Measurements from ENCODE around the gene SLC18A2. TPM values are rescaled to one million over a fixed set of nuclear protein-coding genes. Genes with fewer than 3 reads are reported as not detected.

The SLC18A2 gene
- total and polyA plus RNA-seq, 2 of the 8 experiments (the other 6 are each of a cell fraction or from before 2014, with no cell fraction given): 6.5 to 7.0 TPM

DNA sequence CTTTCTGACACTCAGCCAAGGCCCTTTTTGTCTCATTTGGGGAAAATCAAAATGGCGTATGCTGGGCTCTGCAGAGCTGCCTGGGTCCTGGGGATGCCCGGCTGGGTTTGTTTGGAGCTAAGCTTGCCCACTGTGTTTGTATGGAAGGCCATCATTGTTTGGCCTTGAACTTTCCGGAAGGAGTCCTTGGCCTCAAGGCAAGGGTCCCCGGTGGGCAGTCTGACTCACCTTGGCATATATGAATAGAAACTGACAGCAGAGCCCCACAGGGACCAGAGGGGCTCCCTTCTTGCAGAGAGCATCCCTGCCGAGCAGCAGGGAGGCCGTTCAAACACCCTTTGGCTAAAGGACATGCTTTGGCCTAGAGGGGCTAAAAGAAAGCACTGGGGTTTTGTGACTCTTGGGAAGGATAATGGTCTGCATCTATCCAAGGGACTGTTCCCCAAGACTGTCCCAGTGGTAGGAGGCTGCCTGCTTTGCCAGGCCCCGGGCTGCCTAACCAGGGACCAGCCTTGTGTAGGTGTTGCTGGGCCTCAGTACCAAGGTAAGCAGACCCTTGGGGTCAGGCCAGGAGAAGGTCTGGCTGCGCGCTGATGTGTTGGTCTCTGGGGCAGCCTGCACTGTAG is 15.0 kb downstream of the SLC18A2 start:
- Histone ChIP-seq H3K4ac (replicated peaks; ENCODE audit: insufficient read length, low read depth, low read length) (no peak overlapping the region), H3K18ac (ENCODE audit: extremely low read depth, low read length) (no peak overlapping the region), H3K56ac (replicated peaks; ENCODE audit: insufficient read length, low read depth, low read length) (no peak overlapping the region), H4K8ac (ENCODE audit: extremely low read depth, insufficient read depth, low read length) (no peak overlapping the region), H3K36me3 (ENCODE audit: control insufficient read depth in 2 of 4, insufficient read depth in 4 of 4, low read length in 3 of 4) (no peaks in the 10 kb centered on the region), H2BK20ac (ENCODE audit: low read length) (no peak overlapping the region), H3K27me3 (replicated peaks in 1 of 4; ENCODE audit: control insufficient read depth in 3 of 4, extremely low read depth in 1 of 4, insufficient read depth in 3 of 4, low read length in 3 of 4) (no peaks in the 10 kb centered on the region), H2AK5ac (ENCODE audit: low read depth, low read length) (no peak overlapping the region), H3K79me1 (ENCODE audit: low read depth, low read length) (no peaks in the 10 kb centered on the region), H3K9ac (replicated peaks in 1 of 4; ENCODE audit: extremely low read depth in 1 of 4, low read depth in 3 of 4, low read length in 3 of 4) (no peak overlapping the region), H3K9me3 (ENCODE audit: insufficient read depth in 2 of 2, low read depth in 1 of 2, low read length in 1 of 2) (no peaks in the 10 kb centered on the region), H3K4me3 (ENCODE audit: extremely low read depth in 1 of 4, insufficient read depth in 2 of 4, low read depth in 3 of 4, low read length in 4 of 4) (no peak overlapping the region), H3K23ac (ENCODE audit: insufficient read length) (no peak overlapping the region), H3K14ac (ENCODE audit: insufficient read length) (no peak overlapping the region), H3K23me2 (ENCODE audit: low read depth, low read length) (no peaks in the 10 kb centered on the region), H2BK12ac (ENCODE audit: low read depth, low read length) (no peak overlapping the region), H3K4me1 (replicated peaks in 1 of 4; ENCODE audit: control insufficient read depth in 3 of 4, insufficient read depth in 4 of 4, low read length in 3 of 4) (peaks cover 0 to 13% (median 8%) of the 10 kb centered on the region in 4 experiments; a peak in 6 of 7 replicates), H3K27ac (ENCODE audit: low read depth, low read length) (no peak overlapping the region), H4K20me1 (replicated peaks in 1 of 2; ENCODE audit: control insufficient read depth in 1 of 2, insufficient read depth in 2 of 2, low read length in 2 of 2) (no peaks in the 10 kb centered on the region), H2BK120ac (replicated peaks; ENCODE audit: low read depth, low read length) (no peak overlapping the region), H2BK15ac (ENCODE audit: low read length) (no peak overlapping the region), H4K5ac (ENCODE audit: insufficient read length, low read depth, low read length) (no peak overlapping the region), H3K4me2 (ENCODE audit: insufficient read depth in 1 of 2, low read depth in 2 of 2, low read length in 2 of 2) (no peak overlapping the region), H2AFZ (ENCODE audit: low read length) (no peak overlapping the region), H3K79me2 (ENCODE audit: control insufficient read depth in 1 of 2, insufficient read depth in 2 of 2, low read length in 2 of 2) (no peaks in the 10 kb centered on the region), H2BK5ac (ENCODE audit: low read depth, low read length) (no peak overlapping the region), H4K91ac (replicated peaks; ENCODE audit: insufficient read length, low read length) (no peak overlapping the region)
- CTCF ChIA-PET (ENCODE audit: partially characterized antibody): no interaction called here
- DNase-seq (ENCODE audit: low read depth in 1 of 2, low spot score in 2 of 2) (no peak), FAIRE-seq (no peak)
- POLR2A ChIA-PET (ENCODE audit: partially characterized antibody): no interaction called here
- WGBS, 2 experiments (ENCODE audit: extremely low coverage in 1 of 2, insufficient coverage in 1 of 2, insufficient read length in 1 of 2, insufficient replicate concordance in 2 of 2, low coverage in 1 of 2, low lambda C conversion rate in 2 of 2, missing lambda C conversion rate in 1 of 2): 94% methylated on average over 9 of the region's 9 CpGs; no CpG with 5 or more reads in 1 of the 2 experiments
- no peak for TF ChIP-seq SP1 (IDR thresholded peaks at IDR 0.05; ENCODE audit: low read depth, low read length)
